Bronchial epithelial cell (primary cell): ENCODE data around the gene SEC14L3. TPM values are rescaled to one million over a fixed set of nuclear protein-coding genes. Genes with fewer than 3 reads are reported as not detected.

Experiments used
- DNase-seq: peaks from one replicate; pipeline ENCODE4 v3.0.0-alpha.2; 2010; ENCODE audit warnings: low read depth
- FAIRE-seq: peaks from 2 replicates; lab custom pipeline; 2011; peaks lifted over from hg19 to GRCh38; lab: Jason Lieb, UNC
- H3K27me3 ChIP-seq: 2 replicates; pipeline ENCODE4 v1.5.1; 2011; ENCODE audit warnings: low read length; ENCODE audit not compliant: control insufficient read depth, insufficient read depth
- H3K36me3 ChIP-seq: 2 replicates; pipeline ENCODE4 v1.5.1; 2011; ENCODE audit warnings: low read length; ENCODE audit not compliant: control insufficient read depth, insufficient read depth
- H3K4me3 ChIP-seq: 2 replicates; pipeline ENCODE4 v1.5.1; 2011; ENCODE audit warnings: mild to moderate bottlenecking, low read depth, low read length, control low read depth
- total RNA-seq: library from RNA; depleted of rRNA; stranded (reverse); fragments of >200 nt; gene quantifications from 2 replicates; pipeline ENCODE4 v1.2.1, GENCODE V29; 2014
- TF ChIP-seq, protein P1 (sequence below): IDR thresholded peaks from 2 replicates; pipeline ENCODE4 v1.5.1; 2011; ENCODE audit warnings: mild to moderate bottlenecking, moderate library complexity, low read length, control low read depth, inconsistent platforms; ENCODE audit not compliant: insufficient read depth, severe bottlenecking

The SEC14L3 gene
- total RNA-seq, 1 donor from 2014 or later = not detected

DNA sequence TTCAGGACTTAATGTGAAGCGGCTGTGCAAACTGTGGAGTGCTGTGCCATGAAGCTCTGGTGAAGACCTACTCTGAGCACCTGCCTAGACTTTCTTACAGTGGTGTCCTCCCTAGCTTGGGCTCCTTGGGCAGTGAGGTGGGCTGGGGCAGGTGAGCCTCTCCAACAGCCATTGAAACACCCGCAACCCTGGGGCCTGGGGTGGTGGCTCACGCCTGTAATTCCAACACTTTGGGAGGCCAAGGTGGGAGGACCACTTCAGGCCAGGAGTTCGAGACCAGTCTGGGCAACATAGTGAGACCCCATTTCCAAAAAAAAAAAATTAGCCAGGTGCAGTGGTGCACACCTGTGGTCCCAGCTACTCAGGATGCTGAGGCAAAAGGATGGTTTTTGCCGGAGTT is 14.3 kb upstream of the SEC14L3 start:
- Histone ChIP-seq H3K27me3 (peaks cover 1% of the 10 kb centered on the region), H3K36me3 (no peaks in the 10 kb centered on the region), H3K4me3 (no peak overlapping the region)
- FAIRE-seq (no peak), DNase-seq (no peak)
- TF ChIP-seq, protein P1, sequence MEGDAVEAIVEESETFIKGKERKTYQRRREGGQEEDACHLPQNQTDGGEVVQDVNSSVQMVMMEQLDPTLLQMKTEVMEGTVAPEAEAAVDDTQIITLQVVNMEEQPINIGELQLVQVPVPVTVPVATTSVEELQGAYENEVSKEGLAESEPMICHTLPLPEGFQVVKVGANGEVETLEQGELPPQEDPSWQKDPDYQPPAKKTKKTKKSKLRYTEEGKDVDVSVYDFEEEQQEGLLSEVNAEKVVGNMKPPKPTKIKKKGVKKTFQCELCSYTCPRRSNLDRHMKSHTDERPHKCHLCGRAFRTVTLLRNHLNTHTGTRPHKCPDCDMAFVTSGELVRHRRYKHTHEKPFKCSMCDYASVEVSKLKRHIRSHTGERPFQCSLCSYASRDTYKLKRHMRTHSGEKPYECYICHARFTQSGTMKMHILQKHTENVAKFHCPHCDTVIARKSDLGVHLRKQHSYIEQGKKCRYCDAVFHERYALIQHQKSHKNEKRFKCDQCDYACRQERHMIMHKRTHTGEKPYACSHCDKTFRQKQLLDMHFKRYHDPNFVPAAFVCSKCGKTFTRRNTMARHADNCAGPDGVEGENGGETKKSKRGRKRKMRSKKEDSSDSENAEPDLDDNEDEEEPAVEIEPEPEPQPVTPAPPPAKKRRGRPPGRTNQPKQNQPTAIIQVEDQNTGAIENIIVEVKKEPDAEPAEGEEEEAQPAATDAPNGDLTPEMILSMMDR = no peak

DNA sequence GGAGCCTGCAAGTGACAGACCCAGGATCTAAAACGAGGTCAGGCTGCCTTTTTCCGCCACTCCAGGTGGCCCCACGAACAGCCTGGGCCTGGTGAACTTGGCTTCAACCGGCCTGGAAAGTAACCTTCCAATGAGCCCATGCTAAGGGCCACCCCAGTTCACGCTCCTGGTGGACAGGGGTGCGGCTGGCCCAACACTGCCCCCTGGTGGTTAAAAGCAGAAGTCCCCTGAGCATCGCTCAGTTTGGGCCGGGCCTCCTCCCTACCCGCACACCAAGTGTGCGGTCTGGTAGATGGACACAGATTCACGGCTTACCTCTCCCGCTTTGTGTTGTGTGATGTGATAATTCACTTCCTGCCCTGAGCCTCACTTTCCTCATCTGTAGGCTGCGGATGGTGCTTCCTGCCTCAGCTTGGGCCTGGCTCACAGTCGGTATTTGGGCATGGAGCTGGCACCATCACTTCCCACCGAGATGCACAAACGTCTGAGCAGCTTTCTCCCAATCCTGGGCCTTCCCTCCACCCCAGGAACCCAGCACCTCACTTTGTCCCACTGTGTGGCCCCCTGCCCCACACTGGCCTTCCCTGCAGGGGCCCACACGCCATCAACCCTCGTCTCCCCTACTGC is 13.7 kb upstream of the SEC14L3 start:
- TF ChIP-seq, protein P1 = peak; percentile 98
- DNase-seq (peak; percentile 23), FAIRE-seq (peak; percentile 92)
- Histone ChIP-seq H3K36me3 (no peaks in the 10 kb centered on the region), H3K4me3 (no peak overlapping the region), H3K27me3 (peaks cover 1% of the 10 kb centered on the region)

DNA sequence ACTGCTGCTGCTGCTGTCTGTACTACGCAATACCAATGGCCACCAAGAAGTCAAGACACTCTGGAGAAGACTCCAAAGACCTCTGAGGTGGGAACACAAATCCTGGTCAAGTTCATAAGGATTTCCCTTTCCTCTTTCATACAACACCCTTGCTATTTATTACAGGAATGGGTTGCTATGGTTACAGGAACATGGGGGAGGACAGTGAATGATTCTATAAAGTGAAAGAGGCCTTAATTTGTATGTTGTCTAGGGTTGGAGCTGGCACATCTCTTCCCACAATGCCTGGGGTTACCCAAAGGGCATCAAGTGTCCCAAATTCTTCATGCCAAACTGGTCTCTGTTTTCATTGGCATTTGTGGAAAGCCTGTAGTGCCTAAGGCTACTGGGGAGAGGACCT is 11.4 kb upstream of the SEC14L3 start:
- FAIRE-seq (no peak), DNase-seq (no peak)
- Histone ChIP-seq H3K27me3 (no peaks in the 10 kb centered on the region), H3K4me3 (no peak overlapping the region), H3K36me3 (no peaks in the 10 kb centered on the region)
- TF ChIP-seq, protein P1 = no peak

DNA sequence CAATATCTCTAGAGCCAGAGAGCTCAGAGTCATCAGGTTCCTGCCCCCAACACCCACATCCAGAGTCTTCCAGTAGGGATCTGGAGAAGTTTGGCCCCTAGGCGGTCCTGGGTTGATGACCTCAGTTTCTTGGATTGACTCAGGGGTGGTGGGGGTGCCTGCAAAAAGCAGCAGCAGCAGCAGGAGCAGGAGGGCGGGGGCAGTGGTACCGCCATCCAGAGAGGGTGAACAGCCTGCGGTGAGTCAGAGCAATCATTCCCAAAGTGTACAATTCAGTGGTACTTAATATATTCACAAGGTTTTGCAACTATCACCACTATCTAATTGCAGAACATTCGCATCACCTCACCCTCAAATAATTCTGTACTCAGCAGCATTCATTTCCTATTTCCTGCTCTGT is 9.9 kb upstream of the SEC14L3 start:
- no peak for FAIRE-seq
- H3K36me3 ChIP-seq = no peaks in the 10 kb centered on the region
- TF ChIP-seq, protein P1 = no peak
- no peaks in the 10 kb centered on the region for H3K27me3 ChIP-seq
- no peak overlapping the region for H3K4me3 ChIP-seq
- DNase-seq = peak; percentile 62

DNA sequence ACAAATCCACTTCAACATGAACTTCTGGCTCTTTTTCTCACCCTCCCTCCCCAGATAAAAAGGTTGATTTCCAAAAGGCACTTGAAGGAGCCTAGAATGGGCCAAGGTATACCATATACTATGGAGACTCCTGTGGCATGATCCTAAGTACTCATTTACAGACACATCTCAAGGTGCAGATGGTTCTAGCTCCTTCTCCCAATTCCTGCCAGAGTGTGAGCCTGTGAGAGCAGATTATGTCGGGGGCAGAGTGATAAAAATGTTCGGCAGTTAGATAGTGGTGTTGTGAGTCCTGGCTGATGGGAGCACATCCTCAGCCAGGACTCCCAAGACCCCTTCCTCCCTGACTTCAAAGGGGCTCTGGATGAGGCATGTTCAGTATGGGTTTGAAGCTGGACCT is 8.2 kb upstream of the SEC14L3 start:
- H3K27me3 ChIP-seq = no peaks in the 10 kb centered on the region
- no peak overlapping the region for H3K4me3 ChIP-seq
- TF ChIP-seq, protein P1 = no peak
- H3K36me3 ChIP-seq = no peaks in the 10 kb centered on the region
- DNase-seq (no peak), FAIRE-seq (no peak)
